Measurements from ENCODE around the gene EMC9. TPM values are rescaled to one million over a fixed set of nuclear protein-coding genes. Genes with fewer than 3 reads are reported as not detected.

EMC9 gene
- polyA plus RNA-seq, 1 donor (not counting 4 experiments of a cell fraction or from before 2014, with no cell fraction given) = 11.0 TPM

- Histone ChIP-seq H3K79me2 (ENCODE audit: control insufficient read depth, insufficient read depth, low read length) (peaks cover 30% of the 10 kb centered on the region), H2AFZ (ENCODE audit: control insufficient read depth, low read length) (peak within 1 kb of the TSS; percentile 44), H3K27me3 (ENCODE audit: control insufficient read depth, extremely low read depth, insufficient read depth, low read length) (no peaks in the 10 kb centered on the region), H3K9ac (ENCODE audit: control insufficient read depth, extremely low read depth, insufficient read depth, low read length) (peak within 1 kb of the TSS; percentile 86), H4K20me1 (ENCODE audit: control insufficient read depth, extremely low read depth, insufficient read depth, low read length) (peaks cover 4% of the 10 kb centered on the region), H3K4me2 (ENCODE audit: control insufficient read depth, extremely low read depth, insufficient read depth, low read depth, low read length) (peak within 1 kb of the TSS; percentile 73), H3K4me3 (ENCODE audit: control insufficient read depth in 2 of 3, extremely low read depth in 1 of 3, insufficient read depth in 2 of 3, low read depth in 1 of 3, low read length in 3 of 3) (peak within 1 kb of the TSS; percentile 76 to 89 (median 83)), H3K36me3 (ENCODE audit: control insufficient read depth in 2 of 2, extremely low read depth in 1 of 2, insufficient read depth in 2 of 2, low read length in 2 of 2) (peaks cover 44 to 51% of the 10 kb centered on the region in 2 experiments), H3K4me1 (ENCODE audit: control insufficient read depth, extremely low read depth, insufficient read depth, low read length) (peaks cover 15% of the 10 kb centered on the region), H3K9me3 (ENCODE audit: control insufficient read depth, low read depth, low read length) (no peaks in the 10 kb centered on the region), H3K27ac (ENCODE audit: control insufficient read depth, insufficient read depth, low read length) (peak within 1 kb of the TSS; percentile 64), H3K9me1 (ENCODE audit: control insufficient read depth, extremely low read depth, insufficient read depth, low read length) (no peaks in the 10 kb centered on the region)
- dilution Hi-C loops (cut with MboI; ENCODE audit: extremely low pct_ligation_motif_present, low sequenced_read_pairs) = no loop called here
- no peak for TF ChIP-seq EZH2 (IDR thresholded peaks at IDR 0.05; ENCODE audit: low read length)
- no peak for TF ChIP-seq CTCF (optimal IDR thresholded peaks at IDR 0.05 in 1 of 3, IDR thresholded peaks at IDR 0.05 in 1 of 3, conservative IDR thresholded peaks at IDR 0.05 in 1 of 3; ENCODE audit: extremely low read depth in 1 of 3, insufficient read depth in 2 of 3, low read length in 3 of 3)
- FAIRE-seq (no peak), DNase-seq (ENCODE audit: low read depth, low spot score) (peak; percentile 71)
These were observed 47.1 kb upstream of the EMC9 start, which contains the start of gene IPO4 for GRCh38 chr14:24188251-24189058. IPO4 (minus strand) TSS chr14:24188816; CDS start chr14:24188787, 29 bp downstream.

- Histone ChIP-seq H3K4me2 (ENCODE audit: control insufficient read depth, extremely low read depth, insufficient read depth, low read depth, low read length) (peak overlapping the region; percentile 73), H3K36me3 (ENCODE audit: control insufficient read depth in 2 of 2, extremely low read depth in 1 of 2, insufficient read depth in 2 of 2, low read length in 2 of 2) (peaks cover 46 to 49% of the 10 kb centered on the region in 2 experiments), H3K27me3 (ENCODE audit: control insufficient read depth, extremely low read depth, insufficient read depth, low read length) (no peaks in the 10 kb centered on the region), H3K79me2 (ENCODE audit: control insufficient read depth, insufficient read depth, low read length) (peaks cover 23% of the 10 kb centered on the region), H3K4me1 (ENCODE audit: control insufficient read depth, extremely low read depth, insufficient read depth, low read length) (peaks cover 15% of the 10 kb centered on the region), H3K27ac (ENCODE audit: control insufficient read depth, insufficient read depth, low read length) (no peak overlapping the region), H2AFZ (ENCODE audit: control insufficient read depth, low read length) (no peak overlapping the region), H3K9me1 (ENCODE audit: control insufficient read depth, extremely low read depth, insufficient read depth, low read length) (no peaks in the 10 kb centered on the region), H4K20me1 (ENCODE audit: control insufficient read depth, extremely low read depth, insufficient read depth, low read length) (peaks cover 4% of the 10 kb centered on the region), H3K9me3 (ENCODE audit: control insufficient read depth, low read depth, low read length) (no peaks in the 10 kb centered on the region), H3K9ac (ENCODE audit: control insufficient read depth, extremely low read depth, insufficient read depth, low read length) (peak overlapping the region; percentile 86), H3K4me3 (ENCODE audit: control insufficient read depth in 2 of 3, extremely low read depth in 1 of 3, insufficient read depth in 2 of 3, low read depth in 1 of 3, low read length in 3 of 3) (peak overlapping the region in 2 of 3 experiments; percentile 76 to 83)
- dilution Hi-C loops (cut with MboI; ENCODE audit: extremely low pct_ligation_motif_present, low sequenced_read_pairs) = no loop called here
- TF ChIP-seq EZH2 (IDR thresholded peaks at IDR 0.05; ENCODE audit: low read length) (no peak), CTCF (optimal IDR thresholded peaks at IDR 0.05 in 1 of 3, IDR thresholded peaks at IDR 0.05 in 1 of 3, conservative IDR thresholded peaks at IDR 0.05 in 1 of 3; ENCODE audit: extremely low read depth in 1 of 3, insufficient read depth in 2 of 3, low read length in 3 of 3) (no peak)
- no peak for FAIRE-seq
- no peak for DNase-seq (ENCODE audit: low read depth, low spot score)
These were observed 46.1 kb upstream of the EMC9 start for GRCh38 chr14:24187539-24187915.
